Hematopoietic multipotent progenitor cell treated with erythropoietin and hydrocortisone succinate and interleukin-3 and kit ligand, for 15 days (in vitro differentiated cells): ENCODE data around the gene IGF1R.
"Not testable (repeated sequence)": the region's sequence is repeated elsewhere in the genome, so short reads cannot be mapped to it uniquely, and the experiment has no call there.

Source experiments
- DNase-seq: peaks from one replicate; pipeline ENCODE4 v3.0.0-alpha.2; 2015; ENCODE audit warnings: low spot score

The IGF1R gene

GRCh38 chr15:98964466-98965133 is 316.3 kb downstream of the IGF1R start:
- no peak for DNase-seq

GRCh38 chr15:98965134-98965491 is 316.8 kb downstream of the IGF1R start:
- not testable (repeated sequence) for DNase-seq

- no peak for DNase-seq
Measured at GRCh38 chr15:98965597-98965996, 317.3 kb downstream of the IGF1R start.

- DNase-seq, result no peak
Measured at GRCh38 chr15:98966091-98966787, 317.9 kb downstream of the IGF1R start.

GRCh38 chr15:98967096-98967495 is 318.8 kb downstream of the IGF1R start:
- DNase-seq, result no peak

- no peak for DNase-seq
Measured at GRCh38 chr15:98967916-98968315, 319.6 kb downstream of the IGF1R start.

GRCh38 chr15:98968576-98968975 is 320.2 kb downstream of the IGF1R start:
- DNase-seq, result no peak

GRCh38 chr15:98969126-98969735 is 320.9 kb downstream of the IGF1R start:
- DNase-seq, result no peak

GRCh38 chr15:98970799-98971198 is 322.5 kb downstream of the IGF1R start:
- no peak for DNase-seq

GRCh38 chr15:98976500-98976899 is 328.2 kb downstream of the IGF1R start:
- no peak for DNase-seq

GRCh38 chr15:98977441-98977840 is 329.1 kb downstream of the IGF1R start:
- DNase-seq, result no peak

- no peak for DNase-seq
Measured at GRCh38 chr15:98978153-98978552, 329.8 kb downstream of the IGF1R start.

- DNase-seq, result no peak
Measured at GRCh38 chr15:98980899-98981228, 332.5 kb downstream of the IGF1R start.

- no peak for DNase-seq
Measured at GRCh38 chr15:98981851-98982722, 333.7 kb downstream of the IGF1R start.

- no peak for DNase-seq
Measured at GRCh38 chr15:98983334-98983733, 335.0 kb downstream of the IGF1R start.

GRCh38 chr15:98986281-98986680 is 337.9 kb downstream of the IGF1R start:
- DNase-seq, result no peak

- no peak for DNase-seq
Measured at GRCh38 chr15:98994892-98995291, 346.6 kb downstream of the IGF1R start.

- no peak for DNase-seq
Measured at GRCh38 chr15:98996169-98996568, 347.8 kb downstream of the IGF1R start.

- DNase-seq, result no peak
Measured at GRCh38 chr15:98996624-98997023, 348.3 kb downstream of the IGF1R start.

- no peak for DNase-seq
Measured at GRCh38 chr15:98997312-98997711, 349.0 kb downstream of the IGF1R start.

- no peak for DNase-seq
Measured at GRCh38 chr15:98997755-98998154, 349.4 kb downstream of the IGF1R start.

GRCh38 chr15:98998279-98998678 is 349.9 kb downstream of the IGF1R start:
- no peak for DNase-seq

- DNase-seq, result no peak
Measured at GRCh38 chr15:98999233-98999632, 350.9 kb downstream of the IGF1R start.
